Eye (tissue), 1 donor: ENCODE data around the gene COL26A1.

Source experiments
- DNase-seq: peaks from one replicate; pipeline ENCODE4 v3.0.0-alpha.2; 2015

COL26A1 gene

DNA sequence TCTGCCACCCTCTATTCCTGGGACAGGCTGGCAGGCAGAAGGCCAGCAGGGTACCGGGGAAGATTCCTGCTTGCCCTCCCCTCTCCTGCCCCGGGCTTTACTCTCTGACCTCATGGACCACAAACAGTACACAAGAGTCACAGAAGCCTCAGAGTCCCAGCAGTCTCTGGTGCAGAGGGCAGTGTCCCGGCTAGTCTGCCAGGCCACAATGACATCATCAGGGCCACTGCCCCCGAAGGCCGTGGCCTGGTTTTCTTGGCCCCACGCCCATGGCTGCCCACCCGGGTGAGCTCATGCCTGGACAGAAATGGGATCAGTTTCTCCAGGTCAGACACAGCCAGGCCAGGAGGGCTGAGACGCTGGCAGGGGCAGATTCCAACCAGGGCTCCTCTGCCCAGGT, 174.5 kb downstream of the COL26A1 start:
- no peak for DNase-seq

- DNase-seq, result no peak
Observed at GRCh38 chr7:101537935-101538595, 175.4 kb downstream of the COL26A1 start.

GRCh38 chr7:101538596-101539459, 176.2 kb downstream of the COL26A1 start:
- DNase-seq, result peak; percentile 79

GRCh38 chr7:101539784-101540183, 177.1 kb downstream of the COL26A1 start:
- no peak for DNase-seq

GRCh38 chr7:101542527-101543241, 180.0 kb downstream of the COL26A1 start:
- DNase-seq, result peak; percentile 93

DNA sequence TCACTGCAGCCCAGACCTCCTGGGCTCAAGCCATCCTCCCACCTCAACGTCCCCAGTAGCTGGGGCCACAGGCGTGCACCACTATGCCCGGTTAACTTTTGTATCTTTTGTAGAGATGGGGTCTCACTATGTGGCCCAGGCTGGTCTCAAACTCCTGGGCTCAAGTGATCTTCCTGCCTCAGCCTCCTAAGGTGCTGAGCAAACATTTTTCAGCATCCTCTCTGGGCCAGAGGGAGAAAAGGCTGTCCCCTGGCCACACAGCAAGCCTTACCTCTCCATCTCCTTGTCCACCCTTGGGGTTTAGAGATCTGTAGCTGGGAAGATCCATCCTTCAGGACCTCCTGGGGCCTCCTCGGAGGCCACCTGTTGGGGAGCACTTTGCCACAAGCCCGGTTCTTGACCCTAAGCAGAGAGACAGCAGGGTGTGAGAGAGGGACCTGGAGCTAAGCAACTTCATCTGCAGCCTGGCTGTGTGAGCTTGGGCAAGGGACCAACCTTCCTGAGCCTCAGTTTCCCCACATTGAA, 180.6 kb downstream of the COL26A1 start:
- DNase-seq, result no peak

GRCh38 chr7:101543846-101544245, 181.2 kb downstream of the COL26A1 start:
- DNase-seq, result no peak

DNA sequence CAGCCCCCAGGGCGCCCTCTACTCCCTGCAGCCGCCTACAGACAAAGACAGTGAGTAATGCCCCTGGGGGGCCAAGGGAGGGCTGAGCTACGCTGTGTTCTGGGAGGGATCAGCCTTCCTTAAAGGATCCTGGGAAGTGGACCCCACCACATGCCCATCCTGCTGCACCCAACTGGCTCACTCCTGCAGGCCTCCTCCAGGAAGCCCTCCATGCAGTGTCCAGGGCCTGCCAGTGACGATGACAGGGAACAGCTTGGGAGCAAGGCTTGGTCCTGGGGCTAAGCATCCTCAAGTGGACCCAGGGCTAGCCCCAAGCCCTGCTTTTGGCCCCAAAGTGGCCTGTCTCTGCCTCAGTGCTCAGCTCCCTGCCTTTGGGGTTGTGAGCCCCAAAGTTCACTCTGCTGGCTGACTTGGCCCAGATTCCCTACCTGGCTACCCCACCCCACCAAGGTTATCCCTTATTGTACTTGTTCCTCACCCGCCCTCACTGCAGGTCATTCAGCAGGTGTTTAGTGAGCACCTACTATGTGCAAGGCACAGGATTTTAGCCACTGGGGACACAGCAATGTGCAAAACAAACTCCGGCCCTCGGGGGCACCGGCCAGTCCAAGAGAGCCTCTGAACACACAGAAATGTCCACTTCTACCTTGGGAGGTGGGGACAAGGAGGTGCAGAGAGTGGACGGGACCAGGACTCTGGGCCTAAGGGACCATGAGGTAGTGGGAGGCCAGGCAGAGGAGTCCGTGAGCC, 182.9 kb downstream of the COL26A1 start:
- DNase-seq, result no peak

- no peak for DNase-seq
Observed at GRCh38 chr7:101546308-101546936, 183.7 kb downstream of the COL26A1 start.

DNA sequence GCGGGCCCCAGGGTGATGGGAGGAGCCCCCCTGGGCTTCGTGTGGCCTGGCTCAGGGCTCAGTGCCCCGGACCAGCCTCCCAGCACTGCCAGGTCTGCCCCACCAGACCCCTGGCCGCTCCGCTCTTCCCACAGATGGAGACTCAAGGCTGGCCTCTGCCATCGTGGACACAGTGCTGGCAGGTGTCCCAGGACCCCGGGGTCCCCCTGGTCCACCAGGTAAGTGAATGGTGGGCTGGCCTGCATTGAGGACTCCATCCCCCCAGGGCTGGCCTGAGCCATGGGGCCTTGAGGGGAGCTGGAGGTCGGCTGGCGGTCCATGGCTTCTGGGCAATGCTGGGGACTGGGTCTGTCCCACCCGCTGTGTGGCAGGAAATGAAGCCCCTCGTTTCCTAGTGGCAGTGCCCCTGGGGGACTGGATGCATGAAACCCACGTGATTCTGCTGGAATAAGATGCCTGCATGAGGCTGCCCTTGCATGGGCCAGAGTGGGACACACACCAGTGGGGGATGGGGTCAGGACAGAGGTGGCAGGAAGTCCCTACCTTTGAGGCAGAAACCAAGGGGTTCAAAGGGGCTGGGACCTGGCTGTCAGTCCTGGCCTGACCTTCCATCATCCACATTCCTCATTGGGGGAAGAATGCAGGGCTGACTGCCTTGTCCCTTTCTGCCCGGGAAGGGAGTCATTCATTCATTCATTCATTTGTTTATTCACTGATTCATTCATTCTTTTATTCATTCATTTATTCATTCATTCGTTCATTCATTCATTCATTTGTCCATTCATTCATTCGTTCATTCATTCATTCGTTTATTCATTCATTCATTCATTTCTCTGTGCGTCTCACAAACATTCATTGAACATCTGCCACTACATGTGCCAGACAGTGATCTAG, 184.6 kb downstream of the COL26A1 start:
- no peak for DNase-seq

DNA sequence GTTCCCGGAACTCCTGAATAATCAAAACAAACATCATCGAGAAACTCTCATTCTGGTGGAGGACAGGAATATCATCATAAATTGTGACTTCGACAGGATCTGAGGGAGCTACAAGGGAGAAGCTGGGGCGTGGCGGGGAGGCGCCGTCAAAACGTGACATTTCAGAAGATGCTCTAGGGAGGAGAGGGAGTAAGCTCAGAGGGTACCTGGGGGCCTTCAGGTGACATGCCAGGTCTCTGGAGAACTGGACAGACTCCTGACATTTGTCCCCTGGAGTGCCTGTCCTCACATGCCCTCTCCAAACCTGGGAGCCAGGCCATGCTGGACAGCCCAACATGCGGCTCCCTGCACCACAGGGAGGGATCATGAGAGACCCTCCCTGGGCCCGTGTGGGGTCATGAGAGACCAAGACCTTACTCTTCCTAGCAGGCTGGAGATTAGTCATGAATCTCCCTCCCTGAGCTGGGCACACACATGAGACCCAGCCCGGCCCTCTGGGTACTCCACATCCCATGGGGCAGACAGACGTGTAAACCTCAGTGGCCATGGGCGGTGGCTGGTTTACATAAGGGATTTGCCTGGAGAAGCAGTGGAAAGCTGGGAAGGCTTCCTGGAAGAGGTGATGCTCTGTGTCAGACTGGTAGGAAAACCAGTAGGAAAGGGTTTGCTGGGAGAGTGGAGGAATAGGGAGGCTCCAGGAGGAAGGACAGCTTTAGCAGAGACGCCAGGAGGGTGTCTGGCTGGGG, 185.4 kb downstream of the COL26A1 start:
- no peak for DNase-seq

DNA sequence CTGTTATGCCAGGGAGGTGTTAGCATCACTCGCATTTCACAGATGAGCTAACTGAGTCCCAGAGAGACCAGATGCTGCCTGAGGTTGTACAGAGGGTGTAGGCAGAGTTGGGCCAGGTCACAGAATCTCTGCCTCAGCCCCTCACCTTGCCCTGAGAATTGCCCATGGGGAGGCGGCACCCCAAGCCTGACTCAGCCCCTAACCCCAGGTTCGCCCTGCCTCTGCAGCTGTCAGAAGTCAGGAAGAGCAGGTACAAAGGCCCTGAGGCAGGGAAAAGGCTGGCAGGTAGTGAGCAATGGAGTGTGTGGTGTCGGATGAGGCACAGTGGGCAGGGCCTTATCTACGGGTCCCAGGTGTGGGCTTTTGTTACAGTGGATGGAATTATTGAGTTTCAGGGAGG, 187.1 kb downstream of the COL26A1 start:
- DNase-seq, result no peak

DNA sequence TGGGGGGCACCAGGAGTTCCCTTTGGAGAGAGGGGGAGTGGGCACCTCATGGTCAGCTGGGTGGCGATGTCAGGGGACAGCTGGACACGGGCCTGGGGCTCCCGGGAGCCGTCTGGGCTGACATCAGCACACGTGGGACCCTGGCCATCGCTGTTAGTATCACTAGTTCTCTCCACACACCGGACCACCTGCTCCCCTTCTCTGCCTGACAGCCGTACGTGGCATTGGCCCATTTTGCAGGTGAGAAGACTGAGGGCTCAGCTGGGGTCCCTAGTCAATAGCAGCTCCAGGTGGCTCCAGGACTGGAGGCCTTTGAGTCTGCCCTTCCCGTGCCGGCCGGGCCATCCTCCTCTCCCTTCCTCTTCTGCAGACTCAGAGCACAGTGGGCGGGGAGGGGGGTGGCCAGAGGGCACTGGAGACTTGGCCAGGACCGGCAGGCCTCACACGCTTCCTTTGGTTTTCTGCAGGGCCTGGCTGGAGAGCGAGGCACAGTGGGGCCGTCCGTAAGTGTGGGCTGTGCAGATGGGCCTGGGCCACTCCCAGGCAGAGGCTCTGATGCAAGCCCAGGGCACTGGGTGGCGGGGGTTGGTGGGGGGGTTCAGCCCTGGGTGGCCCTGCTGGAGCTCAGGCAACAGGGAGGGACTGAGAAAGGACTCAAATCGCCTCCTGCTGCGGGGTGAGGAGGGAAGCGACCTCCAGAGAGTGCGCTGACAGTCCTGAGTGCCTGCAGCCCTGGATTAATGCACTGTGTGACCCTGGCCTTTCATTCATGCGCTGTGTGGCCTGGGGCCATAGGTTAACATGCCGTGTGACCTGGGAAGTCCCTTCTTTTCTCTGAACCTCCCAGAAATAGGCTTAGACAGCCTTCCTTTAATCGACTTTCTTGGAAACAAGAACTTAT, 188.2 kb downstream of the COL26A1 start:
- no peak for DNase-seq

DNA sequence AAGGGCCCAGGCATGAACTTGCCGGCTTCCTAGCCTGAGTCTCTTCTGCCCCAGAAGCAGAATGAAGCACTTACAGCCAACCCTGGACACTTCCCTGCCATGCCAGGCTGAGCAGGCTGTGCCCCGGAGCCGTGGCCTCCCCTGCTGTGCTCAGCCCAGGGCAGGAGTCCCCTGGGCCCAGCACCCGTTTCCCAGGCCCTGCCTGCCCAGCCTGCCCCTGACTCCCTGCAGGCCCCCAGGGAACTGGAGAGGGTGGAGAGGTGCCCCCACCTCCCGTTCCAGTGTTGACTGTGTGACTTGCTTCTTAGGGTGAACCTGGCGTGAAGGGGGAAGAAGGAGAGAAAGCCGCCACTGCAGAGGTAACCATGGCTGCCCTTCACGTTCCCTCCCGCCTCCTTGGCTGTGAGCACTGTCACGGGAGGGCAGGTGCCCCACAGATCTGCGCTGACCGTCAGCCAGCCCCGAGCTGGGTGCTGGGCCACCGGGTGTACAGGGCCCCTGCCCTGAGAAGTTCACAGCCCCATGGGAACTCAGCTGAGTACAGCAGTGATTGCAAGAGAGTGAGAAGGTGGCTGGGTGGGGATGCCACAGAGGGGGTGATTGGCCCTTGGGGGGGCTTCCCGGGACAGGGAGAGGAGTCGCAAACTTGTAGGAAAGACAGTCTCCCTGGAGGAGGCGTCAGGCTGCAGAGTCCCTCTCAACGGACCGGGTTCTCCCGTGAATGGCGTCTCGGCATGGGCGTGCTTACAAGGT, 190.5 kb downstream of the COL26A1 start:
- no peak for DNase-seq

DNA sequence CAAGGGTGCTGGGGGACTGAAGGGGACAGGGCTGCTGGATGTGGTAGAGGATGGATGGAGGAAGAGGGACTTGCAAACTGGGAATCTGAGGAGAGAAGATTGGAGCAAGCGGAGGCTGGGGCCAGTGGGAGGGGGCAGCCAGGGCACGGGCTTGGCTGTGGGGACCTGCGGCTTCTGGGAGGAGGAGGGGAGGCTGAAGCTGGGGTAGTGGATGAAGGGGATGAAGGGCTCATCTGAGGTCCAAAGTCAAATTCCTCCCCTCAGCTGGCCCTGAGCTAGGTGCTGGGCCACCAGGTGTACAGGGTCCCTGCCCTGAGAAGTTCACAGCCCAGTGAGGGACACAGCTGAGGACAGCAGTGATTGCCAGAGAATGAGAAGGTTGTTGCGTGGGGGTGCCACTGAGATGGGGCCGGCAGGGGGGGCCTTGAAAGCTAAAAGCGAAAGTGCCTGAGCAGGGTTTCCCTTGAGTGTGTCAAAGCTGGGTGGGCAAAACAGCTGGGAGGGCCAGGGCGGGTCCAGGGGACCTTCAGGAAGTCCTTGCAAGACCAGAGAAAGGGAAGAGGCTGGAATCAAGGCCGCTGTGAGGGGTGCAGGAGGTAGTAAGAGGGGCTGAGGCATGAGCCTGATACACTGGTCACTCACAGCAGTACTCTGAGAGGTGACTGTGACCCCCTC, 191.2 kb downstream of the COL26A1 start:
- DNase-seq, result no peak

DNA sequence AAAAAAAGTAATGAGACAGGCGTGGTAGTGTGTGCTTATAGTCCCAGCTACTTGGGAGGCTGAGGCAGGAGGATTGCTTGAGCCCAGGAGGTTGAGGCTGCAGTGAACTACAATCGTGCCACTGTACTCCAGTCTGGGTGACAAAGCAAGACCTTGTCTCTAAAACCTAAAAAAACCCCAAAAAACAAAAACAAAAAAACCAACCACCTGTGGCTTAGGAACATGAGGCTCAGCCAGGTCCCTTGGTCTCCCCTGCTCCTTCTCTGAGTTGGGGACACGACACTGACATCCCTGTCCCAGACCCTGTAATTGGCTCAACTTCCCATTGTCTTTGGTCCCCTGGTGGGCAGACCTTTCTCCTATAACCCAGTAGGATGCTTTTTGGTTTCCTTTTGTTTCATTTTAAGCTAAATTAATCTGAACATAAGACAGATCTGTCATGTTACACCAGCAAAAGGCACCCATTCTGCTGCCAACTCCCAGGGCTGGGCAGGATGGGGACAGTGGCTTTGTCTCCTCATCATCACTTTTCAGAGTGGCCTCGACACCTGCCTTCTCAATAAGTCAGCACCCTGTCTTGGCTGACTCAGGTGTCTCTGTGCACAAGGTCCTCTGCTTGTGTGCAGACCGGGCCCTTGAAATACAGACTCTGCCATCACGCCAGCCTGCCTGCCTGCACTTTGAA, 192.1 kb downstream of the COL26A1 start:
- no peak for DNase-seq

DNA sequence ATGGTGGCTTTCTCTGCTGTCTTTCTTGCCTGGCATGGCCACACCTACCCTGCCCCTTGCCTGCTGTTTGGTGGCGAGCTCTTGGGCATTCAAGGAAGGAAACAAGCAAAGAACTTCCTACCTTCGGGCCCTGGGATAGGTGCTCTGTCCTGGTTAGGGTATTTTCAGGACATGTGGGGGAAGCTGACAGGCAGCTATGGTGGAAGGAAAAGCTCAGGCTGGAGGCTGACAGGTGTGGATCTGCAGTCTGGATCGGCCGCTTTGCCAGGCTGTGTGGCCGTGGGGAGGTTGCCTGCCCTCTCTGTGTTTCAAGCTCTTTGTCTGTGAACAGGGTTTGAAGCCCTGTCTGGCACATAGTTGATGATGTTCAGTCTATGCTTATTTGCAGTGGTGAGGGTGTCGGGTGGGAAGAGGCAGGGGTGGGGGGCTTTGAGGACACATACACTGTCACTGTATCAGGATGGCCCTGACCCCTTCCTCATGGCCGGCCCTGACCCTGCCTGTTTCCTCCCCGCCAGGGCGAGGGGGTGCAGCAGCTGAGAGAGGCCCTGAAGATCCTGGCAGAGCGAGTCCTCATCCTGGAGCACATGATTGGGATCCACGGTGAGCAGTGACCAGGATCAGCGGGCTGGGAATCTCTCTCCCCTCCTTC, 192.7 kb downstream of the COL26A1 start:
- DNase-seq, result no peak
